Inflammatory macrophage treated with lipopolysaccharide for 1 hour (primary cell): ENCODE measurements around the gene SCG5.
A peak's percentile ranks its signal among the peaks of the same experiment; 100 is the strongest.

Experiments used
- DNase-seq, 2 donors: peaks; one replicate each; pipeline ENCODE4 v3.0.0-alpha.2; 2020 to 2022

SCG5 gene

GRCh38 chr15:32659340-32660155 lies 18.0 kb downstream of the SCG5 start:
- DNase-seq: no peak

- DNase-seq: no peak
These were observed 22.2 kb downstream of the SCG5 start for GRCh38 chr15:32663671-32664070.

GRCh38 chr15:32664796-32665195 lies 23.3 kb downstream of the SCG5 start:
- DNase-seq: no peak

GRCh38 chr15:32667321-32667720 lies 25.8 kb downstream of the SCG5 start:
- no peak for DNase-seq

- no peak for DNase-seq
These were observed 27.4 kb downstream of the SCG5 start for GRCh38 chr15:32668942-32669341.

GRCh38 chr15:32669896-32670611 lies 28.5 kb downstream of the SCG5 start:
- no peak for DNase-seq

GRCh38 chr15:32670623-32671022 lies 29.1 kb downstream of the SCG5 start:
- DNase-seq: no peak

GRCh38 chr15:32671339-32672325 lies 30.1 kb downstream of the SCG5 start:
- DNase-seq: no peak

GRCh38 chr15:32674681-32675080 lies 33.2 kb downstream of the SCG5 start:
- DNase-seq: no peak

GRCh38 chr15:32675466-32675865 lies 34.0 kb downstream of the SCG5 start:
- DNase-seq: peak; percentile 73 to 86

GRCh38 chr15:32676169-32676568 lies 34.7 kb downstream of the SCG5 start:
- DNase-seq: no peak

GRCh38 chr15:32677238-32677750 lies 35.8 kb downstream of the SCG5 start:
- no peak for DNase-seq

- DNase-seq: no peak
These were observed 37.8 kb downstream of the SCG5 start for GRCh38 chr15:32679298-32679690.

- DNase-seq: peak; percentile 66 to 71
These were observed 41.1 kb downstream of the SCG5 start for GRCh38 chr15:32682569-32682968.

- no peak for DNase-seq
These were observed 41.6 kb downstream of the SCG5 start for GRCh38 chr15:32682977-32683630.

GRCh38 chr15:32683906-32684584 lies 42.5 kb downstream of the SCG5 start:
- DNase-seq: peak; percentile 85 to 93

GRCh38 chr15:32685576-32685975 lies 44.1 kb downstream of the SCG5 start:
- DNase-seq: no peak

GRCh38 chr15:32687556-32687955 lies 46.0 kb downstream of the SCG5 start:
- DNase-seq: peak; percentile 29 to 33

- DNase-seq: no peak
These were observed 46.7 kb downstream of the SCG5 start for GRCh38 chr15:32688151-32688639.

- DNase-seq: no peak
These were observed 49.6 kb downstream of the SCG5 start for GRCh38 chr15:32690941-32691688.

- no peak for DNase-seq
These were observed 50.2 kb downstream of the SCG5 start for GRCh38 chr15:32691689-32692038.
